ENCODE results near the gene P2RY6.
A peak's percentile ranks its signal among the peaks of the same experiment; 100 is the strongest.

P2RY6 gene

GRCh38 chr11:73237471-73238290, 34.5 kb upstream of the P2RY6 start:
- no peak for DNase-seq

- DNase-seq = no peak
These were observed 33.0 kb upstream of the P2RY6 start for GRCh38 chr11:73239111-73239521.

- DNase-seq = no peak
These were observed 32.5 kb upstream of the P2RY6 start for GRCh38 chr11:73239571-73240189.

GRCh38 chr11:73240190-73240781, 31.9 kb upstream of the P2RY6 start:
- no peak for DNase-seq

GRCh38 chr11:73241300-73241699, 30.8 kb upstream of the P2RY6 start:
- no peak for DNase-seq

GRCh38 chr11:73242251-73243092, 29.7 kb upstream of the P2RY6 start:
- peak; percentile 70 for DNase-seq

- DNase-seq = no peak
These were observed 29.0 kb upstream of the P2RY6 start for GRCh38 chr11:73243093-73243485.

GRCh38 chr11:73244589-73245240, 27.4 kb upstream of the P2RY6 start:
- DNase-seq = no peak

- no peak for DNase-seq
These were observed 26.7 kb upstream of the P2RY6 start for GRCh38 chr11:73245461-73245860.

- no peak for DNase-seq
These were observed 25.8 kb upstream of the P2RY6 start for GRCh38 chr11:73246303-73246702.

- DNase-seq = no peak
These were observed 23.5 kb upstream of the P2RY6 start for GRCh38 chr11:73248526-73249185.

- DNase-seq = no peak
These were observed 22.8 kb upstream of the P2RY6 start for GRCh38 chr11:73249304-73249703.

GRCh38 chr11:73249853-73250783, 22.0 kb upstream of the P2RY6 start:
- DNase-seq = no peak

GRCh38 chr11:73252577-73253191, 19.5 kb upstream of the P2RY6 start:
- DNase-seq = no peak

- DNase-seq = no peak
These were observed 14.6 kb upstream of the P2RY6 start for GRCh38 chr11:73257342-73258103.

GRCh38 chr11:73258104-73259035, 13.8 kb upstream of the P2RY6 start:
- no peak for DNase-seq

GRCh38 chr11:73259406-73260126, 12.6 kb upstream of the P2RY6 start:
- no peak for DNase-seq

- no peak for DNase-seq
These were observed 12.0 kb upstream of the P2RY6 start for GRCh38 chr11:73260127-73260457.

Measured in DMS79 (cell line).